Gastrocnemius medialis (tissue), 4 donors: ENCODE data around the gene SLC9A6. TPM values are rescaled to one million over a fixed set of nuclear protein-coding genes. Genes with fewer than 3 reads are reported as not detected.

Source experiments
- ATAC-seq, 2 donors: fragments of 150-250 bp; one replicate each; pipeline ENCODE4 v1.9.1; 2016
- DNase-seq, 2 donors: peaks; one replicate each; pipeline ENCODE4 v3.0.0-alpha.2; 2019
- H3K27ac ChIP-seq, 4 donors: fragments of 200-600 bp; sonication (generic); 1 replicate in 1 of 4; 2 replicates in 3 of 4; pipeline ENCODE4 v1.5.1; 2016 to 2018; ENCODE audit warnings: mild to moderate bottlenecking in 2 of 4, moderate library complexity in 1 of 4
- H3K27me3 ChIP-seq, 3 donors: fragments of 200-600 bp; sonication (generic) in 2 of 3; 1 replicate in 1 of 3; 2 replicates in 2 of 3; pipeline versions ENCODE4 v1.5.1 to v1.6.0; 2016 to 2019; ENCODE audit warnings: mild to moderate bottlenecking in 1 of 3, moderate library complexity in 1 of 3
- H3K36me3 ChIP-seq, 2 donors: fragments of 200-600 bp; sonication (generic) in 1 of 2; one replicate each; pipeline ENCODE4 v1.5.1; 2017 to 2018
- H3K4me1 ChIP-seq, 2 donors: fragments of 200-600 bp; sonication (generic) in 1 of 2; one replicate each; pipeline ENCODE4 v1.5.1; 2016 to 2017; ENCODE audit warnings: mild to moderate bottlenecking in 2 of 2
- H3K4me3 ChIP-seq, 4 donors: fragments of 200-600 bp; sonication (generic) in 3 of 4; 1 replicate in 1 of 4; 2 replicates in 3 of 4; pipeline ENCODE4 v1.5.1; 2016 to 2019; ENCODE audit warnings: mild to moderate bottlenecking in 2 of 4
- H3K9me3 ChIP-seq, 3 donors: fragments of 200-600 bp; sonication (generic) in 2 of 3; 1 replicate in 1 of 3; 2 replicates in 2 of 3; pipeline ENCODE4 v1.5.1; 2016 to 2019
- POLR2A ChIP-seq, 2 donors: fragments of 450-650 bp; IDR thresholded peaks; one replicate each; pipeline ENCODE4 v1.6.1; 2017; ENCODE audit warnings: antibody characterized with exemption in 2 of 2, mild to moderate bottlenecking in 2 of 2, moderate library complexity in 2 of 2
- in situ Hi-C, 4 donors: fragments of 200-750 bp; cut with MboI; loops; one replicate each; pipeline versions ENCODE4 v1.15.0 to v1.8.0; 2017; ENCODE audit warnings: low sequenced_read_pairs in 4 of 4
- intact Hi-C: fragments of 100-400 bp; cut with DNase I; formaldehyde crosslinking; loops from one replicate; pipeline ENCODE4 v1.15.1; 2023; ENCODE audit warnings: low total_unique reads
- total RNA-seq, 4 donors: library from RNA; depleted of rRNA; stranded (reverse); fragments of >200 nt; gene quantifications; one replicate each; pipeline versions ENCODE4 v1.1.0 to v1.2.3, GENCODE V29; 2016
- TF ChIP-seq, protein P1 (sequence below), 5 experiments: fragments of 450-650 bp in 3 of 5; fragments of 200-600 bp in 2 of 5; sonication (generic) in 2 of 5; IDR thresholded peaks in 4 of 5; conservative IDR thresholded peaks in 1 of 5; 1 replicate in 4 of 5; 2 replicates in 1 of 5; pipeline ENCODE4 v1.5.1; 2016 to 2019; ENCODE audit warnings: antibody characterized with exemption in 5 of 5, mild to moderate bottlenecking in 3 of 5, moderate library complexity in 3 of 5

The SLC9A6 gene
- total RNA-seq, 4 donors from 2014 or later: 13.3 to 18.7 (median 15.2) TPM

DNA sequence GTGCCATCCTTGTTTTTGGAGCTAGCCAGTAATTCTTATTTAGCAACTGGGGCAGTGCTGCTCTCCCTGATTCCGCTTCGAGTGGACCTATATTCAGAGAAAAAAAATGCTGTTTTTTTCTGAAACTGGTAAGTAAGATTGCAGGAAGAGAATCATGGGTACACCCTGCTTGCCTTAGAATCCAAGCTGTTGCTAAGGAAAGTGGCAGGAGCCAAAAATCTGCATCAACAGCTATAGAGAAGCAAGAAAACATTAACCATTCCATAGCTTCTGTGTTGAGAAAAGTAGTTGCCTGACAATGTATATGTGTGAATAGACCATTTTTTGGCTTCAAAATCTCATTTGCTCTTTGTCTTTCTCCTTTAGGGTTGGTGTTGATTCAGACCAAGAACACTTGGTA, 44.5 kb downstream of the SLC9A6 start:
- peaks cover 9 to 19% of the 10 kb centered on the region in 2 donors for H3K4me1 ChIP-seq
- H3K36me3 ChIP-seq: no peaks in the 10 kb centered on the region
- TF ChIP-seq POLR2A (IDR thresholded peaks at IDR 0.05): no peak
- TF ChIP-seq, protein P1, sequence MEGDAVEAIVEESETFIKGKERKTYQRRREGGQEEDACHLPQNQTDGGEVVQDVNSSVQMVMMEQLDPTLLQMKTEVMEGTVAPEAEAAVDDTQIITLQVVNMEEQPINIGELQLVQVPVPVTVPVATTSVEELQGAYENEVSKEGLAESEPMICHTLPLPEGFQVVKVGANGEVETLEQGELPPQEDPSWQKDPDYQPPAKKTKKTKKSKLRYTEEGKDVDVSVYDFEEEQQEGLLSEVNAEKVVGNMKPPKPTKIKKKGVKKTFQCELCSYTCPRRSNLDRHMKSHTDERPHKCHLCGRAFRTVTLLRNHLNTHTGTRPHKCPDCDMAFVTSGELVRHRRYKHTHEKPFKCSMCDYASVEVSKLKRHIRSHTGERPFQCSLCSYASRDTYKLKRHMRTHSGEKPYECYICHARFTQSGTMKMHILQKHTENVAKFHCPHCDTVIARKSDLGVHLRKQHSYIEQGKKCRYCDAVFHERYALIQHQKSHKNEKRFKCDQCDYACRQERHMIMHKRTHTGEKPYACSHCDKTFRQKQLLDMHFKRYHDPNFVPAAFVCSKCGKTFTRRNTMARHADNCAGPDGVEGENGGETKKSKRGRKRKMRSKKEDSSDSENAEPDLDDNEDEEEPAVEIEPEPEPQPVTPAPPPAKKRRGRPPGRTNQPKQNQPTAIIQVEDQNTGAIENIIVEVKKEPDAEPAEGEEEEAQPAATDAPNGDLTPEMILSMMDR (IDR thresholded peaks at IDR 0.05 in 4 of 5, conservative IDR thresholded peaks at IDR 0.05 in 1 of 5): no peak
- H3K9me3 ChIP-seq: no peaks in the 10 kb centered on the region
- H3K4me3 ChIP-seq: no peak overlapping the region
- ATAC-seq: no peak
- DNase-seq: no peak
- H3K27ac ChIP-seq: peak overlapping the region; percentile 70 to 81 (median 78)
- intact Hi-C loops: loop anchor here (2.0 kb wide), 2 partner anchors 25 to 179 kb away; no protein-coding TSS in a partner anchor
- in situ Hi-C loops: loop anchor here (5.0 to 25.0 kb wide), 5 partner anchors 133 to 235 kb away; partner anchors contain the start of gene MAP7D3 (in 1 of the 4)
- no peaks in the 10 kb centered on the region for H3K27me3 ChIP-seq

DNA sequence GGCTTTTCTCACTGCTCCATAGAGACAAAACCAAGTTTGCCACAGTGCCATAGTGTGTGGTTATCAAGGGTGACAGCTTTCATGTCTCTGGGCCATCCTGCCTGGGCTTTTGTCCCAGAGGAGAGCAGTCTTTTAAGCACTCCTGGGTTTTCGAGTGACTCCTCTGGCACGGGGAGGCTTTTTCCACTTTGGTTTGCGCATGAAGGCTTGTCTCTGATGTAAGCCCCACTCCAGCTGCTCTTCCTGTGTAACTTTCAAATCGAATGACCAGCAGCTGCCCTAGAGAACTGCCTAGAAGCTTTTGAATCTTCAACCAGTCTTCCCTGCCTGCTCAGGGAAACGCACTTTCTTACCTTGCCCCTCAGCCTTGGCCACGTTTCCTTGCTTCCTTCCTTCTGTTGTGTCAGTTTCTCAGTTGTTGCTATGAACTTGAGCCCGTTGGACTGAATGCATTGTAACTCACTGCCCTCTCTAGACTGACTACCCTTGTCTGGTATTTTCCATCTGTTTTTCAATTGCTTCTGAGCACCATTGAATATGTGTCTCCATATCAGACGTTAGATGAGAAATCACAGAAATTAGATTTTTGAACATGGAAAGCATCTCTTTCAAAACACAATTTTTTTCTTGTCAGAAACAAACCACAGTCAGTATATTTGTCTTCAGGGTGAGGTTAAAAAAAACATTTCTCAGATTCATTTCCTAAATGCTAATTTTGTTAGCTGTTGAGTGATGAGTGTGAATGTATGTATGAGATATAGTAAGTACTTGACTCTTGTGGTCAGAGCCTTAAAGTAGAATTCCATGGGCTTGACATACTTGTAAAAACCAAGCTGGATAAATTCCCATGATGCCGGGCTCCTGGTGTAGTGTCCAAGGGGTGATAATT, 45.3 kb downstream of the SLC9A6 start:
- Histone ChIP-seq H3K27ac (peak overlapping the region; percentile 70 to 81 (median 78)), H3K4me1 (peaks cover 9 to 19% of the 10 kb centered on the region in 2 donors), H3K9me3 (no peaks in the 10 kb centered on the region), H3K27me3 (no peaks in the 10 kb centered on the region), H3K36me3 (no peaks in the 10 kb centered on the region), H3K4me3 (no peak overlapping the region)
- intact Hi-C loops: loop anchor here (2.0 kb wide), 1 partner anchor 24 kb away; no protein-coding TSS in a partner anchor
- TF ChIP-seq POLR2A (IDR thresholded peaks at IDR 0.05): peak; percentile 41 to 49
- TF ChIP-seq, protein P1 (IDR thresholded peaks at IDR 0.05 in 4 of 5, conservative IDR thresholded peaks at IDR 0.05 in 1 of 5): no peak
- in situ Hi-C loops: loop anchor here (5.0 to 25.0 kb wide), 5 partner anchors 132 to 234 kb away; partner anchors contain the start of gene MAP7D3 (in 1 of the 4)
- ATAC-seq (peak; percentile 92 to 93), DNase-seq (peak; percentile 40 to 61)

DNA sequence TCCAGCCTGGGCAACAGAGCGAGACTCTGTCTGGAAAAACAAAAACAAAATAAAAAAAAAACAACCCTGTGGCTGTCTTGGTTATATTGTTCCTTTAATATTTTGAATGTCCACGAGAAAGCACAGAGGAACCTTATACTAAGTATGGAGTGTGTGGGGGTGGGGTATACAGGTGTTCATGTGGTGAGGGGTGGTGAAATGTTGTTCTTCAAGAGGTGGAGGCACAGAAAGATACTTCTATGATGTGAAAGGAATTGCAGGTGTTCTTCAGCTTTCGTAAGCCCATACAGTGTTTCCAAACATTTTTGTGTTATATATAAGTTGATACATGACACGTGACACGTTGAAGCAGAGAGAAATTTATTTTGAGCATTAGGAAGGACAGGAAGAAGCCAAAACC, 46.4 kb downstream of the SLC9A6 start:
- no peak for ATAC-seq
- no peak for DNase-seq
- H3K27ac ChIP-seq: peak overlapping the region; percentile 70 to 81 (median 78)
- H3K36me3 ChIP-seq: no peaks in the 10 kb centered on the region
- no peaks in the 10 kb centered on the region for H3K9me3 ChIP-seq
- H3K4me3 ChIP-seq: no peak overlapping the region
- TF ChIP-seq, protein P1 (IDR thresholded peaks at IDR 0.05 in 4 of 5, conservative IDR thresholded peaks at IDR 0.05 in 1 of 5): no peak
- no peak for TF ChIP-seq POLR2A (IDR thresholded peaks at IDR 0.05)
- H3K27me3 ChIP-seq: no peaks in the 10 kb centered on the region
- intact Hi-C loops: loop anchor here (1.0 to 2.0 kb wide), 2 partner anchors 23 to 113 kb away; no protein-coding TSS in a partner anchor
- in situ Hi-C loops: loop anchor here (5.0 to 25.0 kb wide), 5 partner anchors 131 to 233 kb away; partner anchors contain the start of gene MAP7D3 (in 1 of the 4)
- peaks cover 9 to 19% of the 10 kb centered on the region in 2 donors for H3K4me1 ChIP-seq

DNA sequence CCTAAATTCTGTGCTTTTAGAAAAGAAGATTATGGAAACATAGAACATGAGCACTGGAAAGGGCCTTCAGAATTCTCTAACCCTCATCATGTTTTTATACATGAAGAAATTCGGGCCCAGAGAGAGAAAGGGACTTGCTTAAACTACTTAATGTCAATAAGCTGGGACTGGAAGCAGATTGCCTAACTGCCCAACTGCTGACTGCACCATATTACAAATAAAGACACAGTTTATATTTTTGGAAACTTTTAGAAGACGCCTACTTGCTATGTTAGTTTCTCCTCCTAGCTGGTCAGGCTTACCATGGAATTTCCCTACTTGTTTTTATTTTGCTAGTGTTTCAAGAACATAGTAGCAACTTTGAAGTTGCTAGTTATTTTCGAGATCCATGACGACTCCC, 47.1 kb downstream of the SLC9A6 start:
- Histone ChIP-seq H3K4me3 (no peak overlapping the region), H3K27me3 (no peaks in the 10 kb centered on the region), H3K9me3 (no peaks in the 10 kb centered on the region), H3K36me3 (no peaks in the 10 kb centered on the region), H3K4me1 (peaks cover 9 to 19% of the 10 kb centered on the region in 2 donors), H3K27ac (peak overlapping the region in 3 of 4 donors; percentile 70 to 81 (median 78))
- TF ChIP-seq, protein P1 (IDR thresholded peaks at IDR 0.05 in 4 of 5, conservative IDR thresholded peaks at IDR 0.05 in 1 of 5): no peak
- no peak for TF ChIP-seq POLR2A (IDR thresholded peaks at IDR 0.05)
- ATAC-seq: no peak
- DNase-seq: no peak
- intact Hi-C loops (loop anchor here (1.0 kb wide), 1 partner anchor 112 kb away; no protein-coding TSS in a partner anchor), in situ Hi-C loops (loop anchor here (5.0 to 25.0 kb wide), 5 partner anchors 130 to 232 kb away; partner anchors contain the start of gene MAP7D3 (in 1 of the 4))
